IMR-90 (cell line): Measurements from ENCODE around the gene CALY. TPM values are rescaled to one million over a fixed set of nuclear protein-coding genes. Genes with fewer than 3 reads are reported as not detected.

Source experiments
- ATAC-seq: fragments of 200-7000 bp; cut with Tn5 transposase; 2 replicates; pipeline ENCODE4 v1.9.1; 2020; ENCODE audit warnings: low read depth, mild to moderate bottlenecking, moderate library complexity
- BruUV-seq: library from RNA; stranded (reverse); fragments of 400-500 nt; replicated peaks from 2 replicates; lab custom pipeline; 2021; lab: Mats Ljungman, UMichigan
- CTCF ChIA-PET: fragments of 300-600 bp; formaldehyde crosslinking; extraction: SDS; loops from one replicate; lab custom pipeline; 2021; ENCODE audit warnings: antibody characterized with exemption; lab: Yijun Ruan, JAX
- POLR2A ChIA-PET: fragments of 300-600 bp; sonication (Branson Sonifier 250); formaldehyde crosslinking; loops from one replicate; lab custom pipeline; 2022; ENCODE audit warnings: antibody characterized with exemption; ENCODE audit not compliant: unreplicated experiment; lab: Charles Lee
- DNase-seq: peaks from one replicate; pipeline ENCODE4 v3.0.0; 2013
- H2AFZ ChIP-seq: replicated peaks from 2 replicates; pipeline ENCODE3; 2013; ENCODE audit warnings: low read length, mild to moderate bottlenecking; ENCODE audit not compliant: poor library complexity
- H2AK5ac ChIP-seq: 2 replicates; pipeline ENCODE4 v1.6.1; 2013; ENCODE audit warnings: low read depth, low read length, inconsistent platforms
- H2AK9ac ChIP-seq: replicated peaks from 2 replicates; pipeline ENCODE3; 2013; ENCODE audit warnings: mild to moderate bottlenecking, low read depth, low read length, moderate library complexity; ENCODE audit not compliant: poor library complexity
- H2BK120ac ChIP-seq: 2 replicates; pipeline ENCODE4 v1.6.1; 2013; ENCODE audit warnings: low read depth, low read length, inconsistent platforms
- H2BK15ac ChIP-seq: 3 replicates; pipeline ENCODE4 v1.6.1; 2013; ENCODE audit warnings: low read depth, low read length, inconsistent platforms
- H2BK20ac ChIP-seq: 2 replicates; pipeline ENCODE4 v1.6.1; 2013; ENCODE audit warnings: low read depth, mild to moderate bottlenecking, inconsistent platforms, low read length, moderate library complexity
- H2BK5ac ChIP-seq: 2 replicates; pipeline ENCODE4 v1.6.1; 2013; ENCODE audit warnings: mild to moderate bottlenecking, low read depth, low read length, inconsistent platforms; ENCODE audit not compliant: poor library complexity, severe bottlenecking
- H3K14ac ChIP-seq: replicated peaks from 2 replicates; pipeline ENCODE4 v1.6.1; 2013; ENCODE audit warnings: low read depth, low read length, inconsistent platforms
- H3K18ac ChIP-seq: 2 replicates; pipeline ENCODE4 v1.6.1; 2013; ENCODE audit warnings: low read depth, low read length, control low read depth
- H3K23ac ChIP-seq: 2 replicates; pipeline ENCODE4 v1.6.1; 2013; ENCODE audit warnings: low read depth, low read length, inconsistent platforms
- H3K27ac ChIP-seq: 2 replicates; pipeline ENCODE4 v1.5.1; 2013; ENCODE audit warnings: mild to moderate bottlenecking, control low read depth, low read length; ENCODE audit not compliant: insufficient read depth
- H3K27me3 ChIP-seq: 2 replicates; pipeline ENCODE4 v1.6.1; 2013; ENCODE audit warnings: low read length; ENCODE audit not compliant: control insufficient read depth, insufficient read depth
- H3K36me3 ChIP-seq: 2 replicates; pipeline ENCODE4 v1.6.1; 2013; ENCODE audit warnings: low read length, mixed read lengths; ENCODE audit not compliant: control insufficient read depth, insufficient read depth
- H3K4ac ChIP-seq: 2 replicates; pipeline ENCODE4 v1.6.1; 2013; ENCODE audit warnings: low read depth, low read length, inconsistent platforms
- H3K4me1 ChIP-seq: 2 replicates; pipeline ENCODE4 v1.6.1; 2013; ENCODE audit warnings: low read length, mixed read lengths; ENCODE audit not compliant: control insufficient read depth, insufficient read depth
- H3K4me2 ChIP-seq: 2 replicates; pipeline ENCODE4 v1.6.1; 2013; ENCODE audit warnings: low read depth, mild to moderate bottlenecking, control low read depth, low read length, moderate library complexity
- H3K4me3 ChIP-seq: 2 replicates; pipeline ENCODE4 v1.5.1; 2013; ENCODE audit warnings: low read depth, mild to moderate bottlenecking, control low read depth, low read length, moderate library complexity; ENCODE audit not compliant: insufficient read depth
- H3K56ac ChIP-seq: 2 replicates; pipeline ENCODE4 v1.6.1; 2013; ENCODE audit warnings: low read length, inconsistent platforms; ENCODE audit not compliant: insufficient read depth; ENCODE audit errors: extremely low read depth
- H3K79me1 ChIP-seq, 2 experiments: 2 replicates each; pipeline ENCODE4 v1.6.1; 2013; ENCODE audit warnings: low read length in 2 of 2, inconsistent platforms in 1 of 2, low read depth in 1 of 2
- H3K9ac ChIP-seq: 2 replicates; pipeline ENCODE4 v1.6.1; 2013; ENCODE audit warnings: low read depth, low read length, control low read depth
- H3K9me1 ChIP-seq: 2 replicates; pipeline ENCODE4 v1.6.1; 2013; ENCODE audit warnings: low read length, inconsistent platforms; ENCODE audit not compliant: insufficient read depth
- H3K9me3 ChIP-seq: 2 replicates; pipeline ENCODE4 v1.6.1; 2013; ENCODE audit warnings: low read length; ENCODE audit not compliant: control insufficient read depth, insufficient read depth
- H4K20me1 ChIP-seq: 2 replicates; pipeline ENCODE4 v1.6.1; 2013; ENCODE audit warnings: low read length, inconsistent platforms; ENCODE audit not compliant: insufficient read depth
- H4K5ac ChIP-seq: 2 replicates; pipeline ENCODE4 v1.6.1; 2013; ENCODE audit warnings: mild to moderate bottlenecking, low read depth, low read length, control low read depth
- H4K8ac ChIP-seq, 2 experiments: 2 replicates each; pipeline ENCODE4 v1.6.1; 2013; ENCODE audit warnings: low read depth in 2 of 2, low read length in 2 of 2, control low read depth in 1 of 2, inconsistent platforms in 1 of 2
- H4K91ac ChIP-seq: 2 replicates; pipeline ENCODE4 v1.6.1; 2013; ENCODE audit warnings: low read depth, low read length, inconsistent platforms; ENCODE audit not compliant: insufficient read depth
- MAZ ChIP-seq: IDR thresholded peaks from 2 replicates; pipeline ENCODE4 v1.6.1; 2012; ENCODE audit warnings: low read depth, mild to moderate bottlenecking, low read length, improper control_type of control experiment, moderate library complexity, borderline replicate concordance
- MXI1 ChIP-seq: IDR thresholded peaks from 2 replicates; pipeline ENCODE4 v1.6.1; 2012; ENCODE audit warnings: low read depth, mild to moderate bottlenecking, low read length, moderate library complexity, borderline replicate concordance
- POLR2A ChIP-seq: IDR thresholded peaks from 2 replicates; pipeline ENCODE4 v1.6.1; 2012; ENCODE audit warnings: mild to moderate bottlenecking, low read depth, low read length
- RCOR1 ChIP-seq: IDR thresholded peaks from 2 replicates; pipeline ENCODE4 v1.6.1; 2012; ENCODE audit warnings: mild to moderate bottlenecking, low read length, improper control_type of control experiment; ENCODE audit not compliant: insufficient replicate concordance
- WGBS, 2 experiments: methylation state at CpG; one replicate each; pipeline versions ENCODE4 v1.1.5 to v1.1.7; 2013; ENCODE audit warnings: missing lambda C conversion rate in 2 of 2; ENCODE audit not compliant: insufficient read length in 1 of 2; ENCODE audit errors: extremely low coverage in 2 of 2; 5-methylcytosine and 5-hydroxymethylcytosine counted together
- dilution Hi-C: fragments of 300-500 bp; cut with HindIII; formaldehyde crosslinking; loops from one replicate; pipeline ENCODE4 v1.14.3; 2018; ENCODE audit warnings: low sequenced_read_pairs; ENCODE audit not compliant: unreplicated experiment
- in situ Hi-C: fragments of 300-500 bp; cut with MboI; formaldehyde crosslinking; loops from 3 replicates; pipeline ENCODE4 v1.14.3; 2019; ENCODE audit warnings: low sequenced_read_pairs, inconsistent platforms, mixed read lengths
- intact Hi-C: fragments of 100-400 bp; cut with micrococcal nuclease; formaldehyde crosslinking; loops from 2 replicates; pipeline ENCODE4 v1.10.0; 2022
- polyA plus RNA-seq, 3 experiments: library from polyadenylated mRNA; depleted of rRNA; stranded (reverse); fragments of >200 nt; gene quantifications; 2 replicates each; pipeline ENCODE4 v1.2.3, GENCODE V29; 2012; ENCODE audit warnings: low replicate concordance in 1 of 3
- total RNA-seq: library from RNA; depleted of rRNA; stranded (reverse); fragments of >200 nt; gene quantifications from 2 replicates; pipeline ENCODE4 v1.2.3, GENCODE V29; 2012

CALY gene
- total and polyA plus RNA-seq, 2 of the 4 experiments (the other 2 are of a cell fraction) = 0.34 TPM; not detected in 1

- Histone ChIP-seq H3K14ac (peak within 1 kb of the TSS; percentile 96), H4K5ac (peak within 1 kb of the TSS; percentile 97; the same call in 1 of the 2 replicates), H4K91ac (peak within 1 kb of the TSS; percentile 89), H3K79me1 (peaks cover 6 to 12% of the 10 kb centered on the region in 2 experiments; a peak in 3 of 4 replicates), H2BK120ac (no peak within 1 kb of the TSS), H2AK9ac (peak within 1 kb of the TSS; percentile 95), H3K27ac (peak within 1 kb of the TSS; percentile 99), H4K20me1 (no peaks in the 10 kb centered on the region), H2AFZ (peak within 1 kb of the TSS; percentile 100), H3K4me3 (peak within 1 kb of the TSS; percentile 97), H2BK20ac (no peak within 1 kb of the TSS), H3K56ac (peak within 1 kb of the TSS; percentile 79), H3K9me1 (no peaks in the 10 kb centered on the region), H2AK5ac (peak within 1 kb of the TSS; percentile 93), H3K36me3 (peaks cover 19% of the 10 kb centered on the region), H3K4me1 (peaks cover 7% of the 10 kb centered on the region), H2BK5ac (peak within 1 kb of the TSS; percentile 86), H3K4ac (peak within 1 kb of the TSS; percentile 95), H3K9me3 (no peaks in the 10 kb centered on the region), H3K18ac (no peak within 1 kb of the TSS), H3K27me3 (no peaks in the 10 kb centered on the region), H3K4me2 (peak within 1 kb of the TSS; percentile 81), H4K8ac (peak within 1 kb of the TSS; percentile 32 to 89; a peak in 3 of 4 replicates), H3K9ac (peak within 1 kb of the TSS; percentile 91), H2BK15ac (no peak within 1 kb of the TSS), H3K23ac (peak within 1 kb of the TSS; percentile 85)
- in situ Hi-C loops (no loop called here), dilution Hi-C loops (no loop called here), intact Hi-C loops (loop anchor here (10.0 kb wide), 1 partner anchor 49 kb away; no protein-coding TSS in a partner anchor)
- ChIA-PET CTCF (interaction anchor here (0.6 kb wide), 1 partner anchor 1028 kb away, joined by 3 read pairs; no protein-coding TSS in a partner anchor), POLR2A (no interaction called here)
- 0% methylated on average over 34 of the region's 89 CpGs; no CpG with 5 or more reads in 1 of the 2 experiments for WGBS, 2 experiments
- TF ChIP-seq MAZ (peak; percentile 80; the same call in 1 of the 2 replicates), RCOR1 (no peak), POLR2A (peak; percentile 60; the same call in 1 of the 2 replicates), MXI1 (peak; percentile 85)
- peak; percentile 81 for DNase-seq
- ATAC-seq = peak; percentile 99
- no TSS peak for BruUV-seq
These were observed 36.7 kb upstream of the CALY start, which contains the start of gene ECHS1 for GRCh38 chr10:133373174-133374090. TSS of gene ECHS1 (minus strand) at chr10:133373354. CDS start at chr10:133373333, 21 bp downstream.
